ENCODE results near the gene RBFOX1.

GRCh38 chr16:7426161-7426560 lies 93.5 kb downstream of the RBFOX1 start:
- TF ChIP-seq CTCF (IDR thresholded peaks at IDR 0.05) (no peak), POLR2A (IDR thresholded peaks at IDR 0.05) (no peak)
